ENCODE data around the gene PLAU.
"Not testable (repeated sequence)": the region's sequence is repeated elsewhere in the genome, so short reads cannot be mapped to it uniquely, and the experiment has no call there.

Gene PLAU

GRCh38 chr10:73876971-73877370 lies 34.0 kb upstream of the PLAU start:
- peak in 1 of 3 donors; percentile 19 for DNase-seq

- no peak for DNase-seq
Observed at GRCh38 chr10:73877533-73878160, 33.3 kb upstream of the PLAU start.

GRCh38 chr10:73878365-73878764 lies 32.6 kb upstream of the PLAU start:
- no peak for DNase-seq

DNA sequence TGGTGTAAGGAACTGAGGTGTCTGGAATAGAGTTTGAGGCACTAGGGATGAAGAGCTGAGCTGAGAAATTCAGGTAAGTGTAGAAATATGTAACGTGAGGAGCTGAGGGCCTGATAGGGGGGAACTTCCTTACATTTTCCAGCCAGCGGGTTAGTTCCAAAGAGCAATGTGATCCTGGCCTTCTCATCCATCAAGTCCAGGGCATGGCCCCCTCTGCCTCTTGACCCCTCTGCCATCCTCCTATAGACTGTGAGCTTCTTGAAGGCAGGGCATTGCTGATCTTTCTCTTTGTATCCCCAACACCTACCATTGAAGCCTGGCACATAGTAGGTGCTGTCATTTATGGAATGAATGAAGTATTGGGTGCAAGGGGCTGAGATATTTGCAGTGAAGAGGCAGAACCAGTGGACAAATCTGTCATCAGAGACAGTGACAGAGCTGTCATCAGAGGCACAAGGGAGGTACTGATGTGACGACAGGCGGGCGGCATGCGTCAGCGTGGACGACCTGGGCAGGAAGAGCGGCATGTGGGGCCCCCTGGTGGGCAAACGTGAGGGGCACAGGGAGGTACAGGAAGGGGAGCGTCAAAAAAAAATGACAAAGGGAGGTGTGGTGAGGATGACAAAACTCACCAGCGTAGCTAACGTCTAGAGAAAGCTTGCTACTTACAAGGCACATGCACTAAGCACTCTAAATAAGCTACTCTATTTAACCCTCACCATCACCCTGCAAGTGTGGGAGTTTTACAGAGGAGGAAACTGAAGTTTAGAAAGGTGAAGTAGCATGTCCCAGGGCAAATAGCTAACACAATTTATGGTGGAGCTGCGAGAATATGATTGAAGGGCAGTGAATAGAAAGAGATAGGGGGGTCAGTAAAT lies 31.4 kb upstream of the PLAU start:
- DNase-seq, result peak; percentile 96 to 97 (median 97)

- no peak for DNase-seq
Observed at GRCh38 chr10:73881221-73881919, 29.6 kb upstream of the PLAU start.

- DNase-seq, result no peak
Observed at GRCh38 chr10:73884017-73884416, 26.9 kb upstream of the PLAU start.

DNA sequence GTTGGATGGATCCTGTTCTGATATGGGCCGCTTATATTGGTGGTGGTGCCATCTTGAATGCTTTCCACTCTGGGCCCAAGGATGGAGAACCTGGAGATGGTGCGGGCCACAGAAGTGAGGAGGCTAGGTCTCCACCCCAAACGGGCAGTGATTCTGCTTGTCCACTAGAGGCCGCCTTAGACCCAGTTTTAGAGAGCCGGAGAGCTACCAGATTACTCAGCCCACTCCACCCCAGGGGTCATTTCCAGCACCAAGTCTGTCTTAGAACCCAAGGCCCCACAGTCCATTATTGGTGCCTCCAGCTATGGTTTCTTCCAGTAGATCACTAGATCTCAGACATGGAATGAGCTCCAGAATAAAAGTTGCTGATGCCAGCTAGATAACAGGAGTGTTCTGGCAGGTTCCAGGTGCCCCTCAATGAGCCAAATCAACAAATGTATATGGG lies 24.8 kb upstream of the PLAU start:
- peak; percentile 82 to 88 (median 87) for DNase-seq

GRCh38 chr10:73886661-73887293 lies 24.2 kb upstream of the PLAU start:
- DNase-seq, result no peak

GRCh38 chr10:73887294-73888039 lies 23.5 kb upstream of the PLAU start:
- peak; percentile 79 to 89 (median 86) for DNase-seq

DNA sequence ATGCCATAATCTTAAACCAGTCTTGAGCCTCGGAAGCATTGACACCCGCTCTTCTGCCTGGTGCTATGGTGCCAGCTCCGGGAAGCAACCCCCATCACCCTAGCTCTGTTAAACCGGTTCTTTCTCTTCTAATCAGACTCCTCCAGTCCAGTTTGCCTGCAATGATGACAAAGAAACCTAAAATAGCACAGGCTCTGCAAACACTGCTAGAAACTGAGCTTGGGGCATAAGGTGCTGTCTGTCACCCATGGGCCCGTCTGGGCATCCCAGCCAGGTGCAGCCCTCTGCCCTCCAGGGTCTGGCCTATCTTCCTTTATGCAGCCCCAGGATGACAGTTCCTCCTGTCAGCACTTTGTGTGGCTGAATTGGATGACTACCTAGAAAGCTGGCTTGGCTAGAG lies 22.4 kb upstream of the PLAU start:
- DNase-seq, result no peak

GRCh38 chr10:73889014-73889413 lies 21.9 kb upstream of the PLAU start:
- DNase-seq, result peak; percentile 96 to 99 (median 98)

GRCh38 chr10:73889416-73889815 lies 21.5 kb upstream of the PLAU start:
- DNase-seq, result peak in 2 of 3 donors; percentile 40 to 42

GRCh38 chr10:73890261-73890660 lies 20.7 kb upstream of the PLAU start:
- DNase-seq, result no peak

GRCh38 chr10:73890830-73891229 lies 20.1 kb upstream of the PLAU start:
- DNase-seq, result not testable (repeated sequence)

DNA sequence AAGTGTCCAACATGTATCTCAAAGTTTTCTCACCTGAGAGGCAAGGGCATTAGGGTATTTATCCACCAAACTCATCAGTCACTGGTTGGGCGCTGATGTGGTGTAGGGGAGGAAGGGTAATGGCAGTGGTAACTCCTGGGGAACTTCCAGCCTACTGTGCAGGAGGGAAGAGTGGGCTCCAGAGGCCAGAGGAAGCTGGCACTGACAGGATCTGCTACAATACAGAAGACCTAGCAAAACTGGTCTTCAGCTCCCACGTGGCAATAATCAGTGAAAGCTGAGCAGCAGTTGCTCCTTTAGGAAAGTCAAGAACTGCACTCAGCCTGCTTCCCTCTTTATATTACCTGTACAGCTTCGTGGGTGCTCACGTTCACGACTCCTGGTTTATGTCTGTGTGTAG lies 19.4 kb upstream of the PLAU start:
- DNase-seq, result peak; percentile 50 to 67 (median 64)

DNA sequence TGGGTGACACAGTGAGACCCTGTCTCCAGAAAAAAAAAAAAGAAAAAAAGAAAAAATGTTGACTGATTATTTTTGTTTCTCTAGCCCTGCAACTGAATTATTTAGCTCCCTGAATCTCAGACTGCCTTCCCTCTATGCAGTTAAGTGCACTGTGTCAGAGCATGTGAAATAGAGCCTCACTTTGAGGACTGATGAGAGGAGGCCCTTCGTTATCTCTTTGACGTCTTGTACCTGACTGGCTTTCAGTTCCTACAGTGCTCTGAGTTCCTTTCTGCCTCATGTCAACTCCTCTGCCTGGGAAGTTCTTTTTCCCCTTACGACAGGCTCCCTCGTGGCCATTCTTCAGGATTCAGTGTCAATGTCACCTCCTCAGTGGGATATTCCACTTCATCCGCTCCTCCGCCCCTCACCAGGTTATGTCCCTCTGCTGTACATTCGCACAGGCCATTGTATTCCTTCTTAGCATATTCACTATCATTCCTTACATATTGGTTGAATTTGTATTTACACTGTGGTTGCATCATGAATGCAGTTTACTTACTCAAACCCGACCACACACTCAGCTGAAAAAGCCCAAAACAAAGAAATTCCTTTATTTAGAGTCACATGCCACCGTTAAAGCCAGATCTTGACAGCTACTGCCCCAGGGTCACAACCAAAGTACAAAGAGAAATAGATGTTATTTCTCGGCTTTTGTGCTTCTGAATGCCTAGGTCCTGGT lies 18.5 kb upstream of the PLAU start:
- peak in 2 of 3 donors; percentile 47 to 53 for DNase-seq

DNA sequence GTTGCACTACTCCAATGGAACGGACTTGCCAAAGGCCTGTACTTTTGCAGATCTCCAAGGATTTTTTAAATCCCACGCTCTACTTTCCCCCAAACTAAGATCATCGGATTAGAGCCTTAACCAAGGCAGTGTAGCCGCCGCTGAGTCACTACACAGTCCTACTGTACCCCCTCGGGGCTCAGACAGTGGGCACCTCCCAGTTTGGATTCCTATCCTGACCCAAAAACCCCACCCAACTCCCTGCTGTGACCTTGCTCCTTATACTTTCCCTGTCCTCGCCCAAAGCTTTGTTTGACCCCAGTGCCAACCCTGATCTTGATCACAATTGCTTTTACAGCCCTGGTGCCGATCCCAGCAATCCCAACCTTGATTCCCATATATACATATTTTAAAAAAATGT lies 17.5 kb upstream of the PLAU start:
- no peak for DNase-seq

GRCh38 chr10:73894245-73894971 lies 16.5 kb upstream of the PLAU start:
- DNase-seq, result peak; percentile 72 to 83 (median 76)

DNA sequence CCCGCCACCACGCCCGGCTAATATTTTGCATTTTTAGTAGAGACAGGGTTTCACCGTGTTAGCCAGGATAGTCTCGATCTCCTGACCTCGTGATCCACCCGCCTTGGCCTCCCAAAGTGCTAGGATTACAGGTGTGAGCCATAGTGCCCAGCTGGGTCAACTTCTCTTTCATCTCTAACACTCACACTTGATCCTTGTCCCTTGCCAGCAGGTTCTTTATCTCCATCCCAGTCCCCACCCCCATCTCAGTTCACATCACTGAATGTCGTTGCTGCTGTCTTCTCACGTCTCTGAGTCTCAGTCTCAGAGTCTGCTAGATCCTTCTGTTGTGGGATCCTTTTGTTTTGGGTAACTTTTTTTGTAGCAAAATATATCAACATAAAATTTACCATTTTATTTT lies 15.6 kb upstream of the PLAU start:
- DNase-seq, result not testable (repeated sequence)

- DNase-seq, result no peak
Observed at GRCh38 chr10:73897693-73898092, 13.2 kb upstream of the PLAU start.
